Keratinocyte (primary cell): ENCODE measurements around the gene AKNA. TPM values are rescaled to one million over a fixed set of nuclear protein-coding genes. Genes with fewer than 3 reads are reported as not detected.

Experiments
- DNase-seq: peaks from one replicate; pipeline ENCODE4 v3.0.0-alpha.2; 2011; ENCODE audit warnings: low read depth, missing footprints, low spot score
- FAIRE-seq: peaks from 2 replicates; lab custom pipeline; 2011; peaks lifted over from hg19 to GRCh38; lab: Jason Lieb, UNC
- H2AFZ ChIP-seq: 2 replicates; pipeline ENCODE4 v1.6.0; 2012; ENCODE audit warnings: low read length, control low read depth, inconsistent platforms; ENCODE audit not compliant: control insufficient read depth
- H3K27ac ChIP-seq: 2 replicates; pipeline ENCODE4 v1.5.1; 2011; ENCODE audit warnings: low read length; ENCODE audit not compliant: control insufficient read depth, insufficient read depth
- H3K27me3 ChIP-seq: 3 replicates; pipeline ENCODE4 v1.6.0; 2011; ENCODE audit warnings: low read length; ENCODE audit not compliant: control insufficient read depth, insufficient read depth; ENCODE audit errors: extremely low read depth
- H3K36me3 ChIP-seq, 2 experiments: 2 replicates in 1 of 2; 3 replicates in 1 of 2; pipeline ENCODE4 v1.5.1; 2011; ENCODE audit warnings: low read length in 2 of 2, mild to moderate bottlenecking in 1 of 2; ENCODE audit not compliant: control insufficient read depth in 2 of 2, insufficient read depth in 2 of 2; ENCODE audit errors: extremely low read depth in 1 of 2
- H3K4me1 ChIP-seq: 3 replicates; pipeline ENCODE4 v1.5.1; 2011; ENCODE audit warnings: low read length; ENCODE audit not compliant: control insufficient read depth, insufficient read depth; ENCODE audit errors: extremely low read depth
- H3K4me2 ChIP-seq: 3 replicates; pipeline ENCODE4 v1.6.0; 2011; ENCODE audit warnings: low read depth, low read length; ENCODE audit not compliant: control insufficient read depth, insufficient read depth; ENCODE audit errors: extremely low read depth
- H3K4me3 ChIP-seq, 3 experiments: fragments of 200-600 bp in 1 of 3; sonication (generic) in 1 of 3; 2 replicates in 2 of 3; 3 replicates in 1 of 3; pipeline ENCODE4 v1.5.1; 2011 to 2016; ENCODE audit warnings: low read length in 3 of 3, mild to moderate bottlenecking in 3 of 3, control low read depth in 2 of 3, inconsistent platforms in 1 of 3, low read depth in 1 of 3, mixed read lengths in 1 of 3, mixed run types in 1 of 3, moderate library complexity in 1 of 3; ENCODE audit not compliant: control insufficient read depth in 2 of 3, insufficient read depth in 2 of 3; ENCODE audit errors: extremely low read depth in 1 of 3
- H3K79me2 ChIP-seq: 2 replicates; pipeline ENCODE4 v1.6.0; 2012; ENCODE audit warnings: low read length; ENCODE audit not compliant: control insufficient read depth, insufficient read depth
- H3K9ac ChIP-seq: 3 replicates; pipeline ENCODE4 v1.6.0; 2011; ENCODE audit warnings: low read length; ENCODE audit not compliant: control insufficient read depth, insufficient read depth; ENCODE audit errors: extremely low read depth
- H3K9me1 ChIP-seq: 3 replicates; pipeline ENCODE4 v1.6.0; 2011; ENCODE audit warnings: low read length; ENCODE audit not compliant: control insufficient read depth, insufficient read depth; ENCODE audit errors: extremely low read depth
- H3K9me3 ChIP-seq: 2 replicates; pipeline ENCODE4 v1.5.1; 2012; ENCODE audit warnings: low read depth, low read length; ENCODE audit not compliant: control insufficient read depth
- H4K20me1 ChIP-seq: 3 replicates; pipeline ENCODE4 v1.6.0; 2011; ENCODE audit warnings: low read length; ENCODE audit not compliant: control insufficient read depth, insufficient read depth; ENCODE audit errors: extremely low read depth
- CTCF ChIP-seq, 3 experiments: IDR thresholded peaks in 1 of 3; conservative IDR thresholded peaks in 1 of 3; optimal IDR thresholded peaks in 1 of 3; 2 replicates in 2 of 3; 3 replicates in 1 of 3; pipeline versions ENCODE3 to v1.5.1; 2011; ENCODE audit warnings: low read length in 3 of 3, mild to moderate bottlenecking in 3 of 3, moderate library complexity in 2 of 3, control low read depth in 1 of 3, inconsistent platforms in 1 of 3; ENCODE audit not compliant: insufficient read depth in 2 of 3; ENCODE audit errors: extremely low read depth in 1 of 3
- EZH2 ChIP-seq: IDR thresholded peaks from one replicate; pipeline ENCODE4 v1.6.1; 2012; ENCODE audit warnings: inconsistent platforms, mild to moderate bottlenecking, low read length, moderate library complexity
- dilution Hi-C: fragments of 300-500 bp; cut with MboI; formaldehyde crosslinking; loops from one replicate; pipeline ENCODE4 v1.7.0; 2020; ENCODE audit warnings: low sequenced_read_pairs; ENCODE audit not compliant: extremely low pct_ligation_motif_present
- polyA plus RNA-seq, 5 experiments: library from polyadenylated mRNA; depleted of rRNA in 3 of 5; stranded (reverse) in 3 of 5; stranded (forward) in 1 of 5; unstranded in 1 of 5; fragments of >200 nt; gene quantifications; 1 replicate in 1 of 5; 2 replicates in 3 of 5; 3 replicates in 1 of 5; pipeline versions ENCODE4 v1.2.1 to v1.2.3, GENCODE V29; 2011 to 2012; ENCODE audit warnings: missing spikeins in 2 of 5, low read depth in 1 of 5, low replicate concordance in 1 of 5

The AKNA gene
- polyA plus RNA-seq, 1 donor (not counting 4 experiments of a cell fraction or from before 2014, with no cell fraction given), result 0.79 TPM

- TF ChIP-seq EZH2 (no peak), CTCF (optimal IDR thresholded peaks at IDR 0.05 in 1 of 3, IDR thresholded peaks at IDR 0.05 in 1 of 3, conservative IDR thresholded peaks at IDR 0.05 in 1 of 3; ENCODE audit: extremely low read depth in 1 of 3, insufficient read depth in 2 of 3, low read length in 3 of 3) (no peak)
- dilution Hi-C loops, result no loop called here
These were observed 30.3 kb upstream of the AKNA start for GRCh38 chr9:114418053-114418452.

GRCh38 chr9:114417511-114417910 is 29.7 kb upstream of the AKNA start:
- FAIRE-seq, result no peak
- no peak overlapping the region for H3K9ac ChIP-seq
- H3K27ac ChIP-seq, result no peak overlapping the region
- no peaks in the 10 kb centered on the region for H4K20me1 ChIP-seq
- no peak overlapping the region for H2AFZ ChIP-seq
- H3K27me3 ChIP-seq, result no peaks in the 10 kb centered on the region
- H3K9me3 ChIP-seq, result no peaks in the 10 kb centered on the region
- H3K36me3 ChIP-seq, result no peaks in the 10 kb centered on the region
- TF ChIP-seq EZH2 (no peak), CTCF (optimal IDR thresholded peaks at IDR 0.05 in 1 of 3, IDR thresholded peaks at IDR 0.05 in 1 of 3, conservative IDR thresholded peaks at IDR 0.05 in 1 of 3; ENCODE audit: extremely low read depth in 1 of 3, insufficient read depth in 2 of 3, low read length in 3 of 3) (no peak)
- H3K9me1 ChIP-seq, result no peaks in the 10 kb centered on the region
- H3K4me2 ChIP-seq, result no peak overlapping the region
- no peak overlapping the region for H3K4me3 ChIP-seq
- DNase-seq, result no peak
- dilution Hi-C loops, result no loop called here
- no peaks in the 10 kb centered on the region for H3K4me1 ChIP-seq
- no peaks in the 10 kb centered on the region for H3K79me2 ChIP-seq

More at GRCh38 chr9:114418053-114418452, 30.3 kb upstream of the AKNA start:
- H3K9me3 ChIP-seq, result no peaks in the 10 kb centered on the region
- H3K4me1 ChIP-seq, result no peaks in the 10 kb centered on the region
- H3K27ac ChIP-seq, result no peak overlapping the region
- no peaks in the 10 kb centered on the region for H3K36me3 ChIP-seq
- H3K27me3 ChIP-seq, result no peaks in the 10 kb centered on the region
- H4K20me1 ChIP-seq, result no peaks in the 10 kb centered on the region
- no peak for FAIRE-seq
- DNase-seq, result no peak
- no peaks in the 10 kb centered on the region for H3K9me1 ChIP-seq
- H3K4me2 ChIP-seq, result no peak overlapping the region
- H3K79me2 ChIP-seq, result no peaks in the 10 kb centered on the region
- H3K4me3 ChIP-seq, result no peak overlapping the region
- no peak overlapping the region for H3K9ac ChIP-seq
- no peak overlapping the region for H2AFZ ChIP-seq
